B cell (primary cell): ENCODE data around the gene RFPL2. TPM values are rescaled to one million over a fixed set of nuclear protein-coding genes. Genes with fewer than 3 reads are reported as not detected.

Experiments used
- polyA plus RNA-seq: library from polyadenylated mRNA; depleted of rRNA; stranded (reverse); fragments of >200 nt; gene quantifications from 2 replicates; pipeline ENCODE4 v1.2.3, GENCODE V29; 2012
- small RNA-seq: library from RNA; depleted of rRNA; stranded (forward); fragments of <200 nt; gene quantifications from one replicate; pipeline ENCODE3, GENCODE V24; 2012; ENCODE audit warnings: low replicate concordance, low read depth; ENCODE audit not compliant: insufficient read length
- total RNA-seq, 2 donors: library from RNA; stranded (reverse); fragments of 120-200 nt in 1 of 2; gene quantifications; 1 replicate in 1 of 2; 2 replicates in 1 of 2; pipeline versions ENCODE4 v1.2.3 to v1.2.4, GENCODE V29; 2013 to 2022

RFPL2 gene
- total and polyA plus RNA-seq, 2 donors (not counting 1 experiment from before 2014, with no cell fraction given) = not detected

Small RNA genes lying within 50 kb of the gene (small RNA-seq; reads per million reads assigned to genes)
- gene RF02171 = not detected

Other genes with a start within 250 kb of the RFPL2 start
- gene SLC5A1, start 161.8 kb downstream of the RFPL2 start, total RNA-seq = not detected in 2 replicates
- not detected in 2 replicates for gene SLC5A1, start 161.8 kb downstream of the RFPL2 start, polyA plus RNA-seq
- gene C22orf42, start 45.8 kb downstream of the RFPL2 start, total RNA-seq = not detected in 2 replicates
- not detected in 2 replicates for gene C22orf42, start 45.8 kb downstream of the RFPL2 start, polyA plus RNA-seq
- gene SLC5A4, start 50.3 kb upstream of the RFPL2 start, total RNA-seq = not detected in 2 replicates
- not detected in 2 replicates for gene SLC5A4, start 50.3 kb upstream of the RFPL2 start, polyA plus RNA-seq
- not detected in 2 replicates for gene RFPL3, start 152.8 kb upstream of the RFPL2 start, total RNA-seq
- not detected in 2 replicates for gene RFPL3, start 152.8 kb upstream of the RFPL2 start, polyA plus RNA-seq
- gene RTCB, start 207.2 kb upstream of the RFPL2 start, total RNA-seq = 60.1 and 60.6 TPM in 2 replicates
- gene RTCB, start 207.2 kb upstream of the RFPL2 start, polyA plus RNA-seq = 32.8 and 49.0 TPM in 2 replicates